ENCODE measurements around the gene ZFP1.
"Not testable (repeated sequence)": the region's sequence is repeated elsewhere in the genome, so short reads cannot be mapped to it uniquely, and the experiment has no call there.

The ZFP1 gene

DNA sequence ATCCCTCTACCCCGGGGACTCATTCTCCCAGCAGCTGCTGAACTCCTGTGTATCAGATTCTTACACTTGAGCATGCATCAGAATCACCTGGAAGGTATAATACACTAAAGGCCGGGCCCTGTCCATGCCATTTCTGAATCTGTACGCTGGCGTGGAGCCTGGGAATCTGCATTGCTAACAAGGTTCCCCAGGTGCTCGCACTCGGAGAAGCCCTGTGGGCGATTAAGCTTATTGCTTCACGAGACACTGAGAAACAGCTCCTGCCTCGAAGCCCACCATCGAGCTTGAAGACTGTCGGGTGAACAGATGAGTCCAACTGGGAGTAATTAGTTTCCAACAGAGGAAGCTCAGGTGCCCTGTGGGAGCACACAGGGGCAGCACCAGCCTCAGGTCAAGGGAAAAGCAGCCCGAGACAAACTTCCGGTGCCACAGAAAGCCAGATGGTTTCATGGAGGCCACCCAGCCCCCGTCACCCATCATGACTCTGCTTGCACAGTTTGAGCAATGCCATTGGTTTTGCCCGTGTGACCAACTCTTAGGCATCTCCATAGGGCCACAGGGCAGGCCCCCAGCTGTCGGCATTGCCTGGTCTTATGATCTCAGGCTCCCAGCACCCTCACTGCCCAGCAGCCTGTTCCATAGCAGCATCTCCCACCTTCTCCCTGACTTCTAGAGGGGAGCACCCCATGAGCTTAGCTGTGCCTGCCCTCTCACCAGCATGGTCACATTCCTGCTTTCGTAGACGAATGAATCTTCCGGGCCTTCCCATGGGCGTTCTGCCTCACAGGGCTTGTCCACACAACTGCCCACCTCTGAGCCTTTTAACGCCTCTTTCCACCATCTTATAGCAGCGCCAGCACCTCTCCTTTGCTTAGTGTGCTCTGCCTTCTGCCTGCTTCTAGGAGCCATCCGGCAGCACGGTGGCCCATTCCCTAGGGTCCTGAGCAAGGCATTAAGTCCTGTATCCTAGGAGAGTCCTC, 47.8 kb downstream of the ZFP1 start:
- no peak for FAIRE-seq
- DNase-seq (ENCODE audit: insufficient read length, low spot score): no peak
- TF ChIP-seq POLR2A (IDR thresholded peaks at IDR 0.05; ENCODE audit: low read depth, low read length): no peak

GRCh38 chr16:75196836-75197235, 48.5 kb downstream of the ZFP1 start:
- FAIRE-seq: no peak

GRCh38 chr16:75197522-75198134, 49.3 kb downstream of the ZFP1 start:
- no peak for FAIRE-seq
- no peak for TF ChIP-seq POLR2A (IDR thresholded peaks at IDR 0.05; ENCODE audit: low read depth, low read length)
- no peak for DNase-seq (ENCODE audit: insufficient read length, low spot score)

More at GRCh38 chr16:75196836-75197235, 48.5 kb downstream of the ZFP1 start:
- DNase-seq (ENCODE audit: insufficient read length, low spot score): no peak
- no peak for TF ChIP-seq POLR2A (IDR thresholded peaks at IDR 0.05; ENCODE audit: low read depth, low read length)

GRCh38 chr16:75198135-75198600, 49.8 kb downstream of the ZFP1 start:
- FAIRE-seq (no peak), DNase-seq (ENCODE audit: insufficient read length, low spot score) (no peak)
- no peak for TF ChIP-seq POLR2A (IDR thresholded peaks at IDR 0.05; ENCODE audit: low read depth, low read length)

DNA sequence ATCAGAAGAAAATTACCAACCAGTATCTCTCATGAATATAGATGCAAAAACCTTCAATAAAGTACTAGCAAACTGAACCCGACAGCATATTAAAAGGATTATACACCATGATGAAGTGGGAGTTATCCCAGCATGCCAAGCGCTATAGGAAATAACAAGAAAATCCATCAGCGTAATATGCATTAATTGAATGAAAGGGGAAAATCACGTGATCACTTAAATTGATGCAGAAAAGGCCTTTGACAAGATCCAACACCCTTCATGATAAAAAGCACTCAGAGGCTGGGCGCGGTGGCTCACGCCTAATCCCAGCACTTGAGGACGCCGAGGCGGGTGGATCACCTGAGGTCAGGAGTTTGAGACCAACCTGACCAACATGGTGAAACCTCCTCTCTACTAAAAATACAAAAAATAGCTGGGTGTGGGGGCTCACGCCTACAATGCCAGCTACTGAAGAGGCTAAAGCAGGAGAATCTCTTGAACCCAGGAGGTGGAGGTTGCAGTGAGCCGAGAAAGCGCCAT, 53.8 kb downstream of the ZFP1 start:
- FAIRE-seq (no peak), DNase-seq (ENCODE audit: insufficient read length, low spot score) (no peak)
- no peak for TF ChIP-seq POLR2A (IDR thresholded peaks at IDR 0.05; ENCODE audit: low read depth, low read length)

- FAIRE-seq: no peak
- TF ChIP-seq POLR2A (IDR thresholded peaks at IDR 0.05; ENCODE audit: low read depth, low read length): no peak
- no peak for DNase-seq (ENCODE audit: insufficient read length, low spot score)
Measured at GRCh38 chr16:75203096-75203495, 54.8 kb downstream of the ZFP1 start.

DNA sequence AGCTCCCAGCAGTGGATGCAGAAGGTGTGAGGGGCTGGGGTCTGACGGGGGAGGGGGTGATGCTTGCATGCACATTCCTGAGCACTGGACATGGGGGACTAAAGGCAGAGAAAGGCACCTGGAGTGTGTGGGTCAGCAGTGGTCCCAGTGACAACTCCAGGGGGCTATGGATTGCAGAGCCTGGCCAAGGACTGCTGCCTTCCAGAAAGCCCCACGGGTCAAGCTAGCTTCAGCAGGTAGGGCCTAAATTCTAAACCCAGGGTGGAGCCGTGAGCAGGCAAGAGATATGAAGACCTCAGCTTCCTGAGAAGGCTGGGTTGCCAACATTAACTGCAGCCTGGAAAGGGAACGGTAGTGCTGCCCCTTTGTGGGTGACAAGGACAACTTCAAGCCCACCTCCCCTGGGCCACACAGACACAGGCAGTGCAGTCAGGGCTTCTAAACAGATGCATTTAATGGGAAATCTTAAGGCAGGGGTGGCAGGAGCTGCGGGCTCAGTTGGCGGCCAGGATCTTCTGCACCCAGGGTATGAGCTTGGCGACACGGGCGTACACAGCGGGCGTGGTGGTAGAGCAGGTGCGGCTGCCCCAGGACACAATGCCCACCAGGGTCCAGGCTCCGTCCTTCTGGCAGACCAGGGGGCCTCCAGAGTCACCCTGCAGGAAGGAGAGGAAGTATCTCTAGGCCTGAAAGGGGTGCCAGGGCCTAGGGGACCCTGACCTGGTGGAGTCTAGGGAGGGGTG, 55.5 kb downstream of the ZFP1 start:
- no peak for DNase-seq (ENCODE audit: insufficient read length, low spot score)
- TF ChIP-seq POLR2A (IDR thresholded peaks at IDR 0.05; ENCODE audit: low read depth, low read length): no peak

GRCh38 chr16:75204410-75204758, 56.1 kb downstream of the ZFP1 start:
- DNase-seq (ENCODE audit: insufficient read length, low spot score): no peak
- no peak for TF ChIP-seq POLR2A (IDR thresholded peaks at IDR 0.05; ENCODE audit: low read depth, low read length)
- no peak for FAIRE-seq

More for the DNA sequence above, 55.5 kb downstream of the ZFP1 start:
- FAIRE-seq: no peak

DNA sequence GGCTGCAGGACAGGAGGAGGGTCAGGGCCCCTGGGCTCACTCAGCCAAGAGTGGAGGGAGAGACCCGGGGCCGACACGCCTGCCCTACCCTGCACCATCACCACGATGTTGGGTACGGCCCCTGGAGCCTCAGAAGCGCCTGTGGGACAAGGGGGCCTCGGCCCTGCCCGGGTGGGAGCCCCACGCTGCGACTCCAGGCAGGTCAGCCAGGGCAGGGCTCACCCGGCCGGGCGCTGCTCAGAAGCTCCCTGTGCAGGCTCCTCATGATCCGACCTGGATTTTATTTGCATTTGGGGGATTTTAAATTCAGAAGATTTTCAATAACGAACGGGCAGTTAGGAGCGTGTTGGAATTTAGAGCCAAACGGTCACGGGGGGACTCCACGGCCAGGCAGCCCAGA, 56.6 kb downstream of the ZFP1 start:
- not testable (repeated sequence) for FAIRE-seq; DNase-seq (ENCODE audit: insufficient read length, low spot score)

DNA sequence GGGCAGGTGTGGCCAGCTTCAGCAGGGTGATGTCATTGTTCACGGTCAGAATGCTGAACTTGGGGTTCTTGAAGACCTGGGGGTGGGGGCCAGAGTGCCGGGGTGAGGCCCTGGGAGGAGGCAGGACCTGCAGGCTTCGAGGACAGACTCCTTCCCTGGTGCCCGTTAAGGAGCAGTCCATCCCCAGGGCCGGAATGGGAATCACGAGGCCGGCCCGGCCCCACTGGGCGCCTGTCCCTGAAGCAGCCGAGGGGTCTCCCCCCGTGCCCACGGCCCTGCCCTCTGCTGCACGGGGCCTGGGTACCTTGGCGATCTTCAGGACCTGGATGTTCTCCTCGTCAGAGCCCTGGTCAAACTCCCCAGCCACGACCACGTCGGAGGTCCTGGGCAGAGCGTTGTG, 57.1 kb downstream of the ZFP1 start:
- DNase-seq (ENCODE audit: insufficient read length, low spot score); FAIRE-seq: not testable (repeated sequence)

DNA sequence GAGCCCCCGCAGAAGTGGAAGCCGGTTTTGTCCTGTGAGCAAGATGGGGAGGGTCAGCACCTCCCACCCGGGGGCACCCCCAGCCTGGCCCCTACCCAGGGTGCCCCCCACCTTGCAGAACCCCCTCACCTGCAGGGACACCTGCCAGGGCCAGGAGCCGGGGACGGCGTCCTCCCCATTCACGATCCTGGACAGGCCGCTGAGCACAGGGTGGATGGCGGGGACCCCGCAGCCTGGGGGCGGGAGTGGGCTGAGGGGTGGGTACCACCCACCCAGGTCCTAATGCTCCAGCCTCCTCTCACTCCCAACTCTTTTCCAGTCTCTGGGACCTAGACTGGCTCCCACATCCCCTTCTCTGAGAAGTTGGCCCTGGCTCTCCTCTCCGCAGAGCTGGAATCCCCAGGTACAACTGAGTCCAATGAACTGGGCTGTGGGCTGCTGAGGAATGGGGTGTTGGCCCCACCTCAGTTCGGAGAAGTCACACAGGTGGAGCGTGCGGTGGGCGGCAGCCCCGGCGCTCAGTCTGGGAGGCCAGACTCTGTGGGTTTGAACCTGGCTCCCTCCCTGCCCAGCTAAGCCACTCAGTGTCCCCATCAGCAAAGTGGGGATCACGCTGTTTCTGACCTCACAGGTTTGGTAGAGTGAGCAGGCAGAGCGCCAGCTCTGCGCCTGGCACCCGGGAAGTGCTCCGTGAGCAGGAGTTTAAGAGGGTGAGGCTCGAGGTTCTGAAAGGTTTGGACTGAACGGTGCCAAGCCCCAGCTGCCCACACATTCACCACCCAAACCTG, 57.8 kb downstream of the ZFP1 start:
- DNase-seq (ENCODE audit: insufficient read length, low spot score); FAIRE-seq: not testable (repeated sequence)

DNA sequence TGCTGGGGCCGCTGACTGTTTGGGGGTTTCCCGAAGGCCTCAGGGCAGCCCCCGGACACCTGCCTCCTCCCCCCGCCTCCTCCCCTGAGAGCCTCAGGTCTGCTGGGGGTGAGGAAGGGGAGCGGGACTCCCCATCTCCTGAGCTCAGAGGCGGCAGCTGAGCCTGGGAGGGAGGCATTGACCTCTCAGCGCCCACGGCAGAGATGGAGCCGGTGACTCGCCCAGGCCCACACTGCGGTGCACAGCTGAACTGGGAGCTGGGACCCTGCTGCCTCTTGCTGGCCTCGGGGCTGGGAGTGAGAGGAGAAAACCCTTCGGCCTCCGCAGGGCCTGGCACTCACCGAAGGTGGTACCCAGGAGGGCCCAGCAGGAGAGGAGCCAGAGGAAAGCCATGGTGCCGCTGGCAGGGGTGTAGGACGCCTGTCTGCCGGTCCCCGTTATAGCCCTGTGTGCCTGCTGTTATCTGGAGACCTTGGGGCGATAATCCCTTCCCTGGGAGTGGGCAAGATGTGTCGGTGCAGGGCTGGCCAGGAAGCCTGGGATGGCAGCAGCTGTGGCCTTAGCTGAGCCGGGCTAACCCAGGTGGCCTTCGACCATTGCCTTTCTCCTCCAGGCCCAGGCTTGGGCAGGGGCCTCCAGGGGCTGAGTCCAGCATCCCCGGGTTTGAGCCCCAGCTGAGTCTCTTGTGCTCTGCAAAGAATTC, 58.6 kb downstream of the ZFP1 start, which contains the start of gene CTRB2:
Gene CTRB2, minus strand, starts transcription at position 413 of the 703 bp plus-strand sequence. Its CDS starts 20 bp downstream, at position 393.
- TF ChIP-seq POLR2A (IDR thresholded peaks at IDR 0.05; ENCODE audit: low read depth, low read length): no peak
- FAIRE-seq (no peak), DNase-seq (ENCODE audit: insufficient read length, low spot score) (no peak)

DNA sequence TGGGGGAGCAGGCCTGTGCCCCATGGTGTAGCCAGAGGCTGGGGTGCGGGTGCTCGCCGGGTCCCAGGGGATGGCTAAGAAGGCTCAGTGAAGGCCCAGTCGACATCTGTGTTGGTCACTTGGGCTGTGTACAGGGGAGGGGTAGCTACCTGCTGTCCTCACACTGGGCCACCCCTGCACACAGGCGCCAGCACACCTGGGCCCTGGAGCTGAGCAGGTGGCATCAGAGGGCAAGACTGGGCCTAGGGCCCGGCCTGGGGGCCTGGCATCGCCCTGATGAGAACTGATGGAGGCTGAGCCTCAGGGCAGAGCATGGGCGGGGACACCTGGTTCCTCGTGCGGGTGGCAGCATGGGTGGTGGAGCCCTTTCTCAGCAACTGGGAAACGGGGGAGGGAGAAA, 59.5 kb downstream of the ZFP1 start:
- FAIRE-seq: no peak
- DNase-seq (ENCODE audit: insufficient read length, low spot score): no peak
- TF ChIP-seq POLR2A (IDR thresholded peaks at IDR 0.05; ENCODE audit: low read depth, low read length): no peak
